ENCODE measurements around the gene RNF220. TPM values are rescaled to one million over a fixed set of nuclear protein-coding genes. Genes with fewer than 3 reads are reported as not detected.
A peak's percentile ranks its signal among the peaks of the same experiment; 100 is the strongest.

The RNF220 gene
- total RNA-seq, 2 donors from 2014 or later: 84.8 to 95.2 TPM

DNA sequence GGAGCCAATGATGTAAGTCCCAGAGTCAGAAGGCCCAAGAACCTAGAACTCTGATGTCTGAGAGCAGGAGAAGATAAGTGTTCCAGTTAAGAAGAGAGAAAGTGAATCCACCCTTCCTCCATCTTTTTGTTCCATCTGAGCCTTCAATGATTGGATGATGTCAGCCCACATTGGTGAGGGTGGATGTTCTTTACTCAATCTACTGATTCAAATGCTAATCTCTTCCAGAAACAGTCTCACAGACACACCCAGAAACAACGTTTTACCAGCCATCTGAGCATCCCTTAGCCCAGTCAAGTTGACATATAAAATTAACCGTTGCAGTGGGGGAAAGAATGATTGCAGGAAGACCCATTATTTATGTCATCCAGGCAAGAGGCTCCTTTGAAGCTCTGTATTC, 16.5 kb upstream of the RNF220 start:
- Mint-ChIP-seq H3K4me1 (no peaks in the 10 kb centered on the region), H3K27ac (no peak overlapping the region)

DNA sequence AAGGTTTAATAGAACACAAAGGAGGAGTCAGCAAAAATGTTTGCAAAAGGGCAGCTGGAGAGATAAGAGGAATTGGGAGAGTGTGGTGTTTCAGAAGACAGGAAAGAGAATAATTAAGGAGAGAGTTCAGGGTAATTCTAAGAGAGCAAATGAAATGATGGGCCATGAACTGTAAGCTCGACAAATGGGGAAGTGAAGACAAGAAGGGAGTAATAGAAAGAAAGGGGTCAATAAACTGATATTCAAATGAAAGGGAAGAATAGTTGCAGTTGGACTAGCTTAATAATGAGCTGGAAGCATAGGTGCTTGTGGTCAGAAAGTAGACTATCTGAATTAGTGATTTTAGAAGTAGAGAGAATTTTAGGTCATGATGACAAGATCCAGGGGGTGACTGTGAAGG, 15.6 kb upstream of the RNF220 start:
- peaks cover 16% of the 10 kb centered on the region for H3K27me3 Mint-ChIP-seq
- no peaks in the 10 kb centered on the region for H3K4me1 Mint-ChIP-seq
- no peak for DNase-seq
- ATAC-seq: no peak
- peaks cover 2% of the 10 kb centered on the region for H3K36me3 Mint-ChIP-seq (ENCODE audit: low read depth)
- no peaks in the 10 kb centered on the region for H3K9me3 ChIP-seq (ENCODE audit: control insufficient read depth, low read length, poor library complexity, severe bottlenecking)
- H3K4me3 Mint-ChIP-seq: no peak overlapping the region
- H3K27ac Mint-ChIP-seq: no peak overlapping the region

More for the DNA sequence above, 16.5 kb upstream of the RNF220 start:
- no peaks in the 10 kb centered on the region for H3K9me3 ChIP-seq (ENCODE audit: control insufficient read depth, low read length, poor library complexity, severe bottlenecking)
- DNase-seq: no peak
- peaks cover 8% of the 10 kb centered on the region for H3K27me3 Mint-ChIP-seq
- no peak for ATAC-seq
- H3K4me3 Mint-ChIP-seq: no peak overlapping the region
- H3K36me3 Mint-ChIP-seq (ENCODE audit: low read depth): peaks cover 2% of the 10 kb centered on the region

DNA sequence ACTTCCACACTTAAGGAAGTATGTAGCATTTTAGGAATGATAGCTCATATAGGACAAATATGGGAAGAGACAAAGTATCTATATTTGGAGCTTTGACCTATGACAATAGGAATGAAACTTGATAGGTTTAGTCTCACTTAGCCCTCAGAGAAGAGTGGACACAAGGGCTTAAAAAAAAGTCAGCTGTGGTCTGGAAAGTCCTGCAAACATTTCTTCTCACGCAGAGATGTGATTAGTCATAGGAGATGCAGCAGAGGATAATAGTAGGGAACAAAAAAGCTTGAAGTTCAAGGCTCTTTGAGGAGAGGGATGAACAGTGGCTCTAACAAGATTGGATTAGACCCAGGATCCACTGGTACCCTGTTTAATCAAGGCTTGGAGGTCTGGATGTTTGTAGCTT, 14.8 kb upstream of the RNF220 start:
- no peak overlapping the region for H3K27ac Mint-ChIP-seq
- no peak overlapping the region for H3K4me3 Mint-ChIP-seq
- H3K9me3 ChIP-seq (ENCODE audit: control insufficient read depth, low read length, poor library complexity, severe bottlenecking): no peaks in the 10 kb centered on the region
- no peak for DNase-seq
- peaks cover 5% of the 10 kb centered on the region for H3K36me3 Mint-ChIP-seq (ENCODE audit: low read depth)
- peaks cover 21% of the 10 kb centered on the region for H3K27me3 Mint-ChIP-seq
- no peak for ATAC-seq
- H3K4me1 Mint-ChIP-seq: no peaks in the 10 kb centered on the region

DNA sequence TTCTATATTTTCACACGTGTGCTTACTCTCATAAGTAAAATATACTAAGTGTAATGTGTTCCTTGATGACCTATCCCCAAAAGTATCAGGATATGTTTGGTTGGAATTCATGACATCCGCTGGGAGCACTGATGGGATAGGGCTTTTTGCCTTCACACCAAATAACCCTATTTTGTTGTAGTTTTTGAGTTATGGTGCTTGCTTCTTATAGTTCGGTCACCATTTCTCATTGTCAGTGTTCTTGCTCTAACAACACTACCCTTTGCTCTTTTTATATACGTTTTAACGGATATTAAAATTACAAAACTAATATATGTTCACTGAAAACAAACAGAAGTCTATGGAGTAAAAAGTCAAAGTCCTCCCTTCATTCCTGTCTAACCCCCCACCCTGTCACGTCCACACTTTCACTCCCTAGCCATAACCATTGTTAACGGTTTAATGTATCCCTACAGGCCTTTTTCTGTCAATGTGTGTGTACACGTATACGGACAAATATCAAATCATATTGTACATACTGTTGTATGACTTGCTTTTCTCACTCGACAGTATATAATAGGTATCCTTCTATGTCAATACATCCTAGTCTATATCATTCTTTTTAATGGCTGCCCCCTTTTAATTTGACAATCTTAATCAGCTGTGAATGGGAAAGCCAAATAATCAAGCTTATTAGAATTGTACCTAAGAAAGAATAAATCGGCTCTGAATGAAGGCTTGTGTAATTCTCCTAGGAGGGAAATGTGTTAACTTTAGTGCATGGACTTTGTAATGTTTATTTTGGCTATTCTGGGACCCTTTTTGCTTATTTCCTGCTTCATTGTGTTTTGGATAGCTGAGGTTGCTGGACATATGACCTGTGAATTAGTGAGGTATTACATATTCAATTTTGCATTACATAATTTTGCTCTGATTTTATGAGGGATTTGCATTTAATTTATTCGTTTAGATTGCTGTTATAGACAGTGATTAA, 3.5 kb upstream of the RNF220 start:
- H3K9me3 ChIP-seq (ENCODE audit: control insufficient read depth, low read length, poor library complexity, severe bottlenecking): no peaks in the 10 kb centered on the region
- ATAC-seq (no peak), DNase-seq (no peak)
- no peak overlapping the region for H3K27ac Mint-ChIP-seq
- no peak overlapping the region for H3K4me3 Mint-ChIP-seq
- H3K36me3 Mint-ChIP-seq (ENCODE audit: low read depth): peaks cover 6% of the 10 kb centered on the region
- H3K27me3 Mint-ChIP-seq: peaks cover 69% of the 10 kb centered on the region
- peaks cover 7% of the 10 kb centered on the region for H3K4me1 Mint-ChIP-seq

DNA sequence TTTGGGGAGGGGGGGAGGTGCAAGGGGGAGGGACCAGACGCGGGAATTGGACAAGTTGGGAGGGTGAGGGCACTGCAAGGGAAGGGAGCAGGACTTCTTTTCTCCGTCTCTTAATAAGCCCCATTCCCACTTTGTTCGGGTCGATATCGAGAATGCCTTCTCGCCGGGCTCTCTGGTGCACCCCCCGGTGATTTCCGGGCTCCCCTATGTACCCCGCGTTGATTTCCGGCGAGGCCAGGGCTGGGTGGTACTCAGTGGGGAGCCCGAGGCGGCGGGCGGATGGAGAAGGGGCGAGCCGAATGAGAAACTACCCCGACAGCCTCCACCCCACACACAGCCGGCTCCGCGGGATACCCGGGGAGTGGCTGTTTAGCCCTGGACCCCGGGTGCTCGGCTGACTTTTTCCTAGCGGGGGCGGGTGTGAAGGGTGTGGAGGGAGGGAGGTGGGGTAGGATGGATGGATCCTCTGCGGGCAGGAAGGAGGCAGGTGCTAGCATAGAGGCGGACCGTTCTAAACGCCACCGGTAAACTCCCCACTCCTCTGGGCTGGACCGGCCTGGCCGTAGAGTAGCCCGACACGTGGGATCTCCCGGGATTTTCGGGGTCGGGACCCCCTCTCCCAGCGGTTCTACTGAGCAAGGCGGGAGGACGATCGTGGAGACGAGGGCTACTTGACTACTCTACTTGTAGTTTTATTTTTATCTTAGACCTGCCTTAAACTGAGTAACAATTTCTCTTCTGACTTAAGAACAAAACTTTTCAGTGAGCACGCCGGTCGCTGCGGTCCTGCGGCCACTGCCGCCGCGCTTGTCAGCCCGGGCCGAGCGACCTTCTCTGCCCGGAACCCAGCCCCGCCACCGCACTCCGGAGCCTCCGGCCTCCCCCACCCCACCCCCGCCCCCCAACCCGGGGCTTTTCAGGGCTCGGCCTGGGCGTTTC, 1.0 kb downstream of the RNF220 start:
- no peak overlapping the region for H3K27ac Mint-ChIP-seq
- ATAC-seq: peak; percentile 33
- no peaks in the 10 kb centered on the region for H3K9me3 ChIP-seq (ENCODE audit: control insufficient read depth, low read length, poor library complexity, severe bottlenecking)
- H3K4me1 Mint-ChIP-seq: peaks cover 17% of the 10 kb centered on the region
- H3K27me3 Mint-ChIP-seq: peaks cover 37% of the 10 kb centered on the region
- H3K4me3 Mint-ChIP-seq: peak overlapping the region; percentile 94
- H3K36me3 Mint-ChIP-seq (ENCODE audit: low read depth): peaks cover 2% of the 10 kb centered on the region
- no peak for DNase-seq

DNA sequence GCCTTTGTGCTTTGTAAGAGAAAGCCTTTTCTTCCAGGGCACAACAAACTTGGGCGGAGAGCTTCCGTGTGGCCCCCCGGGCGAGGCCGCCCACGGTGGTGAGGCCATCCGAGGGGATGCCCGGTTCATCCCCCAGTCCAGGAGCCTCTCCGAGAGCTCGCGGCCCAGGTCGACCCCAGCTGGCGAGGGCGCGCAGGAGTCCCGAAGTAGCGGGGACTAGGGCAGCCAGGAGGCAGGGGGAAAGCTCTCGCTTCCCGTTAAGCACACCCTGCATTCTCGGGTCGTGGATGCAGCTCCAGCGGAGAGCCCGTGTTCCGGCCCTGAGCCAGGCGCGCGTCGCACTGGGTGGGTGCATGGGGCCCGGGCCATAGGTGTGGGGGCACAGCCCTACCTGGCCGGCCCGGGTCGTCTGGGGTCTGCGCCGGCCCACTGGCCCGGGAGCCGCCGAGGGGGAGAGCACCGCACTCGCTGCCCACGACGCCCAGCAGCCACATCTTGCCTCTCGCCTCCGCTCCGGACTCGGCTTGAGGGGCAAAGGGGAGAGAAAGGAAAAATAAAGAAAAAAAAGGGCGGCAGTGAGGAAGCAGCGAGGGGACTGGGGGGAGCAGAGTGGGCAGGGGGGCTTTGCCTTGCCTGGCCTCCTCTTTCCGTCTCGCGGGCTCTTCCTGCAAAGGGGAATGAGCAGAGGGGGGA, 1.8 kb downstream of the RNF220 start:
- no peaks in the 10 kb centered on the region for H3K9me3 ChIP-seq (ENCODE audit: control insufficient read depth, low read length, poor library complexity, severe bottlenecking)
- ATAC-seq (peak; percentile 42), DNase-seq (no peak)
- H3K4me1 Mint-ChIP-seq: peaks cover 17% of the 10 kb centered on the region
- no peak overlapping the region for H3K27ac Mint-ChIP-seq
- peaks cover 2% of the 10 kb centered on the region for H3K36me3 Mint-ChIP-seq (ENCODE audit: low read depth)
- H3K4me3 Mint-ChIP-seq: peak overlapping the region; percentile 94
- peaks cover 29% of the 10 kb centered on the region for H3K27me3 Mint-ChIP-seq

DNA sequence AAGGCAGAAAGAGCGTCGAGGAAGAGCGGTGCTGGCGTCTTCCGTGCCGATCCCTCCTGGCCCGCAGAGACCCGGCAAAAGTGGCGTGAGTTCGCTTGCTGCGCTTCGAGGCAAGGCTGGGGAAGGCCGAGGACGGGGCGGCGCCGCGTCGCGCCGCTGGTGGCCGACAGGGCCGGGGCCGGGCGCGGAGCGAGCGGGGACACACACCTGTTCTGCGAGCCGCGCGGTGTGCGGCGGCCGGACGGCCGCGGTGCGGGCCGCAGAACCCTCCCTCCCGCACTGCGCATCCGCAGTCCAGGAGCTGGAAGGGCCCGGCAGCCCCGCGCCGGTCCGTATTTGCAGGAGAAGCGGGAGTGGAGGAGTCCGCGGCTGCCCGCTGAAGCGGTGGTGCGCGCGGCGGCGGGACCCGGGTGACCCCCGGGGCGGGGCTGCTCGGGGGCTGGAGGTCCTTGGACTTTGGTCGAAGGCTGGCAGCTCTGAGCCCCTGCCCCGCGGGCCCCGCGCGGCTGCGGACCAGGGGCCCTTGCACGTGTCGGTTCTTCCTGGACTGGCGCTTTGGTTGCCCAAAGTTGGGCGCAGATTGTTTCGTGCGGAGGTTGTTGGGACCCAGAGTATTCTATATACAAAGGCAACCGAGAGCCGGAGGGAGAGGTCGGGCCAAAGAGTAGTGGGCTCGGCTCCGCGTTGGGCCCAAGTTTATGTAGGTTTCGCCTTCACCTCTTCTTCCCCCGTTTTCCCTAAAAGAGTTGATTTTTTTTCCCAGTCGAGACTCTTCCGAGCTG, 2.6 kb downstream of the RNF220 start:
- H3K4me3 Mint-ChIP-seq: peak overlapping the region; percentile 94
- peaks cover 5% of the 10 kb centered on the region for H3K36me3 Mint-ChIP-seq (ENCODE audit: low read depth)
- no peaks in the 10 kb centered on the region for H3K9me3 ChIP-seq (ENCODE audit: control insufficient read depth, low read length, poor library complexity, severe bottlenecking)
- H3K27me3 Mint-ChIP-seq: peaks cover 21% of the 10 kb centered on the region
- DNase-seq (no peak), ATAC-seq (no peak)
- peaks cover 17% of the 10 kb centered on the region for H3K4me1 Mint-ChIP-seq
- H3K27ac Mint-ChIP-seq: no peak overlapping the region

DNA sequence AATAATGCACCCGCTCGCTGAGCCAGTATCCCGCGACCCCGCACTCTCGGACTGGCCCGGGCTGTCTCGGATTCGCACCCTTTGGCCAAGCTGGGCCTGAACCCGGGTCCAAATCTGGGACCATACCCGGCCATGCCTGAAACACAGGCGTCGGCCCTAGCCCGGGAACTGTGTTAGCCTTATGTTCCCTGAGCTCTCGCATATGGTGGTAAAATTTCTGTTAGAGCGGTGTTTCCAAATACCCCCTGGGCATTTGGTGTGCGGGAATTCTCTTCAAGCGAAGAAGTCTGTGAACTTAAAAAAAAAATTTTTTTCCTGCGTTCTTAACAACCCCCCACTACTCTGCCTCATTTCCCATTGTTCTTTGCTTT, 3.1 kb downstream of the RNF220 start:
- DNase-seq: no peak

DNA sequence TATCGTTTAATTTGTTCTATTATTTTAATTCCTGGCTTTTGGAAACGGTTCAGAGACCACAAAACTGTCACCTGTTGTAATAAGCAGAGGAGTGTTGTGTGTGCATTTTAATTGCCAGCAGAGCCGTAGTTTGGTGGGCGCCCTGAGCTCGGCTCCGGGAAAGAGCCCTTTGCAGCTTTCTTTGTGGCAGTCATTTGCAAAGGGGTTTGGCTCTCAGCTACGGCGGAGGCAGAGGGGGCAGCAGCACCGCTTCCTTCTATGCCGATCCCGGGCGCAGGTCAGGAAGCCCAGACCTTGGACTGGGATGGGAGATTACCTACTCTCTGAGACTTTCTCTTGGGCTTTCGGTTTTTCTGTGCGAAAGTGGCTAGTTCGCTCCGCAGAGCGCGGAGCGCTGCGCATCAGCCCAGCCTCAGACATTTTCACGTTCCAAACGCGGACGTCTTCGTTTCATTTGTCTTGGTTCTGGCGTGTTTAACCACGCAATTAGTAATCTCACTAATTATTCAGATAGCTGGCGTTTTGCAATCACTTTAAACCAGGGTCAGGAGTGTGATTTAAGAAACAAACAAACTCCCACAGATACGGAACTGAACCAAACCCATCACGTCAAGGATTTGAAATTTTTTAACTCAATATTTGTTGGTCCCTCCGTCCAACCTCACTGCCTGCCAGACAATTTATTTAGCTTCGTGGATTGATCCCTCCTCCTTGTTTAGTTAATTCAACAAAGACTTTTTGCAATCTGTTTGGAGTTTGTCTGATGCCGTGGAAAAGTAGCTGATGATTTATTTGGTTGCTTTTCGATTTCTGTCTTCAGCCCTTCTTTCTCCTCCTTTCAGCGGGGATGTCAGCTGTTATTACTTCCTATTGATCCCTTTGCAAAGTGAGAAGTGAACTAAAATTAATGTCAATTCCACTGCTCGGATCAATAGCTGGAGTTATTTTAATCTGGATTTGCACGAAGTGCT, 3.9 kb downstream of the RNF220 start:
- Mint-ChIP-seq H3K27me3 (peaks cover 14% of the 10 kb centered on the region), H3K4me3 (peak overlapping the region; percentile 62), H3K4me1 (peaks cover 17% of the 10 kb centered on the region), H3K27ac (no peak overlapping the region), H3K36me3 (ENCODE audit: low read depth) (peaks cover 5% of the 10 kb centered on the region)
- ATAC-seq (no peak), DNase-seq (no peak)
- H3K9me3 ChIP-seq (ENCODE audit: control insufficient read depth, low read length, poor library complexity, severe bottlenecking): no peaks in the 10 kb centered on the region

More for the DNA sequence above, 3.1 kb downstream of the RNF220 start:
- Mint-ChIP-seq H3K4me1 (peaks cover 17% of the 10 kb centered on the region), H3K4me3 (peak overlapping the region; percentile 78), H3K27me3 (peaks cover 16% of the 10 kb centered on the region), H3K36me3 (ENCODE audit: low read depth) (peaks cover 5% of the 10 kb centered on the region), H3K27ac (no peak overlapping the region)
- ATAC-seq: no peak
- H3K9me3 ChIP-seq (ENCODE audit: control insufficient read depth, low read length, poor library complexity, severe bottlenecking): no peaks in the 10 kb centered on the region

DNA sequence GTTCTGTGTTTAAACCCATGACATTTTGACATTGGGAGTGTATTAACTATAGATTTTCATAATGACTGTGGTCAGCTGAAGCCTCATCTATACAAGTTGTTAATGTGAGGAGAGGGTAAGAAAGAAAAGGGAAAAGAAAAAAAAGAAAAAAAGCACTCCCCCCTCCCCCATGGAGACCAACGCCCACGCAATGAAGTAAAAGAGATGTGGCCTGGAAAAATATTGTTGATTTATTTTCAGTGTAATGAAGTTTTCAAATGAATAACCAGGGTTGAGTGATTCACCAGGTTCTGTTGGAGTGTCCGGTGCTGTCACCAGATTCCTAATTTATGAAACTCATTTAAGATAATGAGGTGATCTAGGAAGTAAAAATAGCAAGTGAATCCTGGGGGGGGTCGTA, 4.7 kb downstream of the RNF220 start:
- Mint-ChIP-seq H3K4me1 (peaks cover 17% of the 10 kb centered on the region), H3K27ac (no peak overlapping the region), H3K27me3 (peaks cover 13% of the 10 kb centered on the region), H3K36me3 (ENCODE audit: low read depth) (peaks cover 5% of the 10 kb centered on the region), H3K4me3 (no peak overlapping the region)
- DNase-seq: no peak
- H3K9me3 ChIP-seq (ENCODE audit: control insufficient read depth, low read length, poor library complexity, severe bottlenecking): no peaks in the 10 kb centered on the region
- ATAC-seq: no peak

DNA sequence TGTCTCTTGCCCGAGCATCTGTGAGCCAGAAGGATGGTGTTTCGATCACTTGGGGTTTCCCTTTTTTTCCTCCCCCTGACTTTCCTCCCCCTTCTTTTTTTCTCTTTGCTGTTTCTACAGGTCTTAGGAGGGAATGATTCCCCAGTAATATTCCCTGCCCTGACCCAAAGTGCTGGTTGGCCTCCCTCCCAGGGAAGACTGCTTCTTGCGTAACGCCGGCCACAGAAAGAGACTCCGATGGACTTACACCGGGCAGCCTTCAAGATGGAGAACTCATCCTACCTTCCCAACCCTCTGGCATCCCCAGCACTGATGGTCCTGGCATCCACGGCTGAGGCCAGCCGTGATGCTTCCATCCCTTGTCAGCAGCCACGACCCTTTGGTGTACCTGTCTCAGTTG, 6.8 kb downstream of the RNF220 start:
- no peak overlapping the region for H3K4me3 Mint-ChIP-seq
- ATAC-seq (no peak), DNase-seq (no peak)
- no peak overlapping the region for H3K27ac Mint-ChIP-seq
- no peaks in the 10 kb centered on the region for H3K27me3 Mint-ChIP-seq
- peaks cover 3% of the 10 kb centered on the region for H3K36me3 Mint-ChIP-seq (ENCODE audit: low read depth)
- no peaks in the 10 kb centered on the region for H3K9me3 ChIP-seq (ENCODE audit: control insufficient read depth, low read length, poor library complexity, severe bottlenecking)
- H3K4me1 Mint-ChIP-seq: peaks cover 10% of the 10 kb centered on the region

Data from T-helper 17 cell (primary cell).